Measurements from ENCODE around the gene KCMF1. TPM values are rescaled to one million over a fixed set of nuclear protein-coding genes. Genes with fewer than 3 reads are reported as not detected.

KCMF1 gene
- total RNA-seq, 1 experiment from 2014 or later, result 163 TPM

DNA sequence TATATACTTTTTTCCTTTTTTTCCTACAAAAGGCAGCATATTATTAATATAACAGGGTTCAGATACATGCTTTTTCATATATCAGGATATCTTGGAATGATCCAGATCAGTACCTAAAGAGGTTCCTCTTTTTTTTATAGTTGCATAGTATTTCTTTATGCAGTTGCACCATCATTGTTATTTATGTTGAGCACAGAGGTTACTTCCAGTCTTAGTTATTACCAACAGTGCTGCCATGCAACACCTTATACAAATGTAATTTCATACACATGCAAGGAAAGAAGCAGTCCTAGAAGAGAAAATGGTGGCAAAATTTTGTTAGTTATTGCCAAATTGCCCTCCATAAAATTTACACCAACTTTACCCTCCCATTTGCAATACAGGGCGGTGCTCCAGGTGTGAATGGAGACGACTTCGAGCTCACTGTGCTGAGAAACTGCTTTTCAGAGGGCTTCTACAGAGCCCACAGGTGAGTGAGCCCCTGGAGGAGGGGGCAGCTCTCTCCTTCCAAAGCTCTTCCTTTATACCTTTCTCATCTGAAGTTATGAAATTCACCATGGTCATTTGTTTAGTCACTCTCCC is 30.0 kb upstream of the KCMF1 start:
- Histone ChIP-seq H3K4me3 (ENCODE audit: low read depth in 2 of 2, low read length in 2 of 2) (no peak overlapping the region), H3K9me3 (ENCODE audit: control insufficient read depth, insufficient read depth, low read depth, low read length) (no peaks in the 10 kb centered on the region), H3K27me3 (ENCODE audit: control insufficient read depth, insufficient read depth, low read length) (no peaks in the 10 kb centered on the region), H3K4me1 (ENCODE audit: control insufficient read depth, insufficient read depth, low read length) (peaks cover 13% of the 10 kb centered on the region; the same call in 1 of the 2 replicates), H3K36me3 (ENCODE audit: control insufficient read depth, insufficient read depth, low read length) (no peaks in the 10 kb centered on the region), H3K27ac (ENCODE audit: low read length) (no peak overlapping the region)
- ChIA-PET CTCF (interaction anchor here (1.3 kb wide), 1 partner anchor 15 kb away, joined by 3 read pairs; no protein-coding TSS in a partner anchor), POLR2A (no interaction called here)
- intact Hi-C loops (cut with micrococcal nuclease; ENCODE audit: unreplicated experiment), result no loop called here
- TF ChIP-seq POLR2AphosphoS5 (IDR thresholded peaks at IDR 0.05; ENCODE audit: low read depth, low read length) (no peak), TCF7L2 (IDR thresholded peaks at IDR 0.05; ENCODE audit: low read depth, low read length) (no peak), REST (IDR thresholded peaks at IDR 0.05; ENCODE audit: insufficient read depth in 1 of 2, low read depth in 2 of 2, low read length in 1 of 2) (no peak), SIN3A (IDR thresholded peaks at IDR 0.05; ENCODE audit: borderline replicate concordance, insufficient read depth, low read depth, low read length) (no peak)
- TF ChIP-seq, protein P1, sequence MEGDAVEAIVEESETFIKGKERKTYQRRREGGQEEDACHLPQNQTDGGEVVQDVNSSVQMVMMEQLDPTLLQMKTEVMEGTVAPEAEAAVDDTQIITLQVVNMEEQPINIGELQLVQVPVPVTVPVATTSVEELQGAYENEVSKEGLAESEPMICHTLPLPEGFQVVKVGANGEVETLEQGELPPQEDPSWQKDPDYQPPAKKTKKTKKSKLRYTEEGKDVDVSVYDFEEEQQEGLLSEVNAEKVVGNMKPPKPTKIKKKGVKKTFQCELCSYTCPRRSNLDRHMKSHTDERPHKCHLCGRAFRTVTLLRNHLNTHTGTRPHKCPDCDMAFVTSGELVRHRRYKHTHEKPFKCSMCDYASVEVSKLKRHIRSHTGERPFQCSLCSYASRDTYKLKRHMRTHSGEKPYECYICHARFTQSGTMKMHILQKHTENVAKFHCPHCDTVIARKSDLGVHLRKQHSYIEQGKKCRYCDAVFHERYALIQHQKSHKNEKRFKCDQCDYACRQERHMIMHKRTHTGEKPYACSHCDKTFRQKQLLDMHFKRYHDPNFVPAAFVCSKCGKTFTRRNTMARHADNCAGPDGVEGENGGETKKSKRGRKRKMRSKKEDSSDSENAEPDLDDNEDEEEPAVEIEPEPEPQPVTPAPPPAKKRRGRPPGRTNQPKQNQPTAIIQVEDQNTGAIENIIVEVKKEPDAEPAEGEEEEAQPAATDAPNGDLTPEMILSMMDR (IDR thresholded peaks at IDR 0.05), result no peak
- no TSS peak for BruUV-seq (replicated peaks)
- no peak for DNase-seq (ENCODE audit: low read depth, low spot score)
- in situ Hi-C loops (cut with HindIII; ENCODE audit: low pct_unique_long_range_greater_than_20kb, low sequenced_read_pairs), result no loop called here
- ATAC-seq, result no peak

- BruUV-seq (replicated peaks), result no TSS peak
- H3K4me1 ChIP-seq (ENCODE audit: control insufficient read depth, insufficient read depth, low read length), result peaks cover 24% of the 10 kb centered on the region
- no peaks in the 10 kb centered on the region for H3K27me3 ChIP-seq (ENCODE audit: control insufficient read depth, insufficient read depth, low read length)
- TF ChIP-seq REST (IDR thresholded peaks at IDR 0.05; ENCODE audit: insufficient read depth in 1 of 2, low read depth in 2 of 2, low read length in 1 of 2) (no peak), POLR2AphosphoS5 (IDR thresholded peaks at IDR 0.05; ENCODE audit: low read depth, low read length) (no peak)
- TF ChIP-seq, protein P1 (IDR thresholded peaks at IDR 0.05), result no peak
- no peak overlapping the region for H3K4me3 ChIP-seq (ENCODE audit: low read depth in 2 of 2, low read length in 2 of 2)
- ChIA-PET POLR2A (no interaction called here), CTCF (interaction anchor here (1.3 kb wide), 1 partner anchor 16 kb away, joined by 3 read pairs; no protein-coding TSS in a partner anchor)
- no peak overlapping the region for H3K27ac ChIP-seq (ENCODE audit: low read length)
- no peaks in the 10 kb centered on the region for H3K36me3 ChIP-seq (ENCODE audit: control insufficient read depth, insufficient read depth, low read length)
- intact Hi-C loops (cut with micrococcal nuclease; ENCODE audit: unreplicated experiment) (no loop called here), in situ Hi-C loops (cut with HindIII; ENCODE audit: low pct_unique_long_range_greater_than_20kb, low sequenced_read_pairs) (no loop called here)
- no peak for DNase-seq (ENCODE audit: low read depth, low spot score)
- ATAC-seq, result no peak
- no peaks in the 10 kb centered on the region for H3K9me3 ChIP-seq (ENCODE audit: control insufficient read depth, insufficient read depth, low read depth, low read length)
These were observed 28.8 kb upstream of the KCMF1 start for GRCh38 chr2:84942166-84942565.
